BLaER1 (cell line): ENCODE results near the gene GINM1.

Experiments
- H3K27ac ChIP-seq: shearing (Covaris generic); formaldehyde crosslinking; 2 replicates; pipeline ENCODE4 v1.8.1; 2022
- H3K27me3 ChIP-seq: shearing (Covaris generic); formaldehyde crosslinking; 2 replicates; pipeline ENCODE4 v1.8.1; 2022
- H3K36me3 ChIP-seq: shearing (Covaris generic); formaldehyde crosslinking; 2 replicates; pipeline ENCODE4 v1.8.1; 2022
- H3K4me1 ChIP-seq: shearing (Covaris generic); formaldehyde crosslinking; 2 replicates; pipeline ENCODE4 v1.8.1; 2022
- H3K4me2 ChIP-seq: shearing (Covaris generic); formaldehyde crosslinking; 2 replicates; pipeline ENCODE4 v1.8.1; 2022
- H3K4me3 ChIP-seq: shearing (Covaris generic); formaldehyde crosslinking; 2 replicates; pipeline ENCODE4 v1.8.1; 2022
- H3K9ac ChIP-seq: shearing (Covaris generic); formaldehyde crosslinking; 2 replicates; pipeline ENCODE4 v1.8.1; 2022
- H3K9me3 ChIP-seq: shearing (Covaris generic); formaldehyde crosslinking; 2 replicates; pipeline ENCODE4 v1.8.1; 2022
- H4K20me1 ChIP-seq: shearing (Covaris generic); formaldehyde crosslinking; 2 replicates; pipeline ENCODE4 v1.8.1; 2022
- Cebpa-rat ChIP-seq: shearing (Covaris generic); IDR thresholded peaks from 2 replicates; pipeline ENCODE4 v1.8.1; 2022

GINM1 gene

DNA sequence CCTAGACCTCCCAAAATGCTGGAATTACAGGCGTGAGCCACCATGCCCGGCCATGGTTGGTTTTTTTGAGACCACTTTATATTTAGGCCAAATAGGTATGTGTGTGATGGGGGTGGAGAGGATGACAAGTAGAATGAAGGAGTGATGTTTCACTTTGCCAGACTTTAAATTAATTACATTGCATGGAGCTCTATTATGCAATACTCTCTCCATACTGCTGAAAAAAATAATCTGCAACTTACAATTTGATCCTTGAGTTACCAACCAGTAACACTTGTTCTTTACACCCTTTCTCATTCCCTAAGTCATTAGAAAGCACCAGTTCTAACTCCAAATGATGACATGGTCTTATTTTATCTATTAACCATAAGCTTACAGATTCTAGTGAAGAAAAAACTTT is 26.8 kb downstream of the GINM1 start:
- Histone ChIP-seq H3K27ac (no peak overlapping the region), H3K9ac (no peak overlapping the region), H3K4me1 (no peaks in the 10 kb centered on the region), H3K4me2 (no peak overlapping the region), H3K4me3 (no peak overlapping the region), H3K36me3 (peaks cover 88% of the 10 kb centered on the region), H4K20me1 (no peaks in the 10 kb centered on the region), H3K9me3 (no peaks in the 10 kb centered on the region), H3K27me3 (no peaks in the 10 kb centered on the region)
- TF ChIP-seq Cebpa-rat = no peak

- Histone ChIP-seq H3K27ac (no peak overlapping the region), H3K36me3 (peaks cover 91% of the 10 kb centered on the region), H3K4me2 (no peak overlapping the region), H4K20me1 (no peaks in the 10 kb centered on the region), H3K4me3 (no peak overlapping the region), H3K4me1 (no peaks in the 10 kb centered on the region), H3K9me3 (no peaks in the 10 kb centered on the region), H3K27me3 (no peaks in the 10 kb centered on the region), H3K9ac (no peak overlapping the region)
- TF ChIP-seq Cebpa-rat = no peak
These were observed 27.2 kb downstream of the GINM1 start for GRCh38 chr6:149593408-149593807.

GRCh38 chr6:149600508-149600907 is 34.3 kb downstream of the GINM1 start:
- Histone ChIP-seq H3K4me1 (no peaks in the 10 kb centered on the region), H3K27ac (no peak overlapping the region), H3K9ac (no peak overlapping the region), H3K36me3 (peaks cover 91% of the 10 kb centered on the region), H3K4me2 (no peak overlapping the region), H3K27me3 (no peaks in the 10 kb centered on the region), H3K9me3 (no peaks in the 10 kb centered on the region), H3K4me3 (no peak overlapping the region), H4K20me1 (no peaks in the 10 kb centered on the region)
- TF ChIP-seq Cebpa-rat = no peak

DNA sequence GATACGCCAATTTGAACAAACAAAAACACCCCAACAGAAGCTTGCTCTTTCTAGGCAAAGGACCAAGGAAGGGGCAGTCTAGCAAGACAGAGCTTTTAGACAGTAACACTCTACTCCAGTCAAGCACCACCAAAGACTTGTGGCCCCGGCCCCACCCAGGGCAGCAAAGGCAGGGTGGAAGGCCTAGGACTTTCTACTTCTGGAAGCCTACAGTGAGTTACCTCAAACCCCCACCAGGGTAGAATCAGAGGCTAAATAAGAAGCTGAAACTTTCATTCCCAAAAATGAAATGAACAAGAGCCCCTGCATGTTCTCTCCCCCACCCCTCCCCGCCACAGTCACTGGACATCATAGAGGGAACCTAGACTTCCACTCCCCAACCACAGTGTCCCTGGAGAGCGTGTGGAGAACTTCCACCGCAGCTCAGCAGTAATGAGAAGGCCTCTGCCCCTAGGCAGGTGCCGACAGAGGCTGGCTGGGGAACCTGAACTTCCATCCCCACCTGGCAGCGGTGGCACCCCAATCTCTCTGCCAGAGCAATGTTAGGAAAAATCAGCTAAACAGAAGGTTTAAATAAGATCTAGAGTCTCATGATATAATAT is 42.3 kb downstream of the GINM1 start:
- Histone ChIP-seq H3K4me3 (no peak overlapping the region), H3K9me3 (peaks cover 1% of the 10 kb centered on the region; the same call in 1 of the 2 replicates), H3K4me1 (peaks cover 21% of the 10 kb centered on the region), H3K9ac (no peak overlapping the region), H3K4me2 (peak overlapping the region; percentile 70), H3K27ac (no peak overlapping the region), H3K27me3 (no peaks in the 10 kb centered on the region), H3K36me3 (peaks cover 33% of the 10 kb centered on the region), H4K20me1 (peaks cover 32% of the 10 kb centered on the region)
- TF ChIP-seq Cebpa-rat = no peak

GRCh38 chr6:149614337-149614736 is 48.2 kb downstream of the GINM1 start:
- Histone ChIP-seq H3K4me1 (peaks cover 3% of the 10 kb centered on the region), H3K4me2 (no peak overlapping the region), H3K27ac (no peak overlapping the region)

GRCh38 chr6:149615805-149616204 is 49.6 kb downstream of the GINM1 start:
- TF ChIP-seq Cebpa-rat = no peak
- Histone ChIP-seq H3K27ac (no peak overlapping the region), H3K4me2 (no peak overlapping the region), H3K36me3 (peaks cover 62% of the 10 kb centered on the region), H4K20me1 (0 out of 2 replicates have a peak, but pooled peaks cover 5% of the 10 kb centered on the region), H3K27me3 (no peaks in the 10 kb centered on the region), H3K9me3 (peaks cover 5% of the 10 kb centered on the region; the same call in 1 of the 2 replicates), H3K4me1 (no peaks in the 10 kb centered on the region), H3K9ac (no peak overlapping the region), H3K4me3 (no peak overlapping the region)

More at GRCh38 chr6:149614337-149614736, 48.2 kb downstream of the GINM1 start:
- H3K4me3 ChIP-seq = no peak overlapping the region
- no peak overlapping the region for H3K9ac ChIP-seq
- peaks cover 53% of the 10 kb centered on the region for H3K36me3 ChIP-seq
- peaks cover 5% of the 10 kb centered on the region; the same call in 1 of the 2 replicates for H3K9me3 ChIP-seq
- peaks cover 7% of the 10 kb centered on the region for H4K20me1 ChIP-seq
- no peaks in the 10 kb centered on the region for H3K27me3 ChIP-seq
- no peak for TF ChIP-seq Cebpa-rat

- Histone ChIP-seq H3K9me3 (no peaks in the 10 kb centered on the region), H3K36me3 (peaks cover 78% of the 10 kb centered on the region), H3K9ac (no peak overlapping the region), H4K20me1 (no peaks in the 10 kb centered on the region), H3K4me3 (no peak overlapping the region), H3K27ac (no peak overlapping the region), H3K4me1 (no peaks in the 10 kb centered on the region), H3K4me2 (no peak overlapping the region), H3K27me3 (no peaks in the 10 kb centered on the region)
- TF ChIP-seq Cebpa-rat = no peak
These were observed 61.5 kb downstream of the GINM1 start for GRCh38 chr6:149627672-149628071.

DNA sequence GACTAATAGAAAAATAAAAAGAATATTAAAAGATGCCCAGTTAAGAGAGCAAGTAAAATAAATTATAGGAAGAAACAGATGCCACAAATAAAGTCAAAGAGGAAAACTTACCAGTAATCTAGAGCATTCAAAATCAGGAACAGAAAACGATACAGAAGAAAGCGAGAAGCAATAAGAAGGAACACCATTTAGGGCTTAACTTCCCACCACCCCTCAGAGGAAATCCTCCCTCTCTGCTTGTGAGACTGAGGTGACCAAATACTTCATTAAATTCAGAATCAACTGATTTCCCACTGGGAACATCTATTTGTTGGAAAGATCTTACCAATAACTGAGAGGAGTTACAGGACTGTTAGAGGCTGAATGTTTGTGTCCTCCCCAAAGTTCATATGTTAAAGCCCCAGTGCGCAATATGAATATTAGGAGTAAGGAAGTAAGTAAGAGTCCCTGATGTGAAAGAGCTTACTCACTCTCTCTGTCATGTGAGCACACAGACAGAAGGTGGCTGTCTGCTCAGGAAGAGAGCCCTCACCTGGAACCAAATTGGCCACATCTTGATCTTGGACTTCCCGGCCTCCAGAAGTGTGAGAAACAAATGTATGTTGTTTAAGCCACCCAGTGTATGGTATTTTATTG is 62.8 kb downstream of the GINM1 start:
- H3K27ac ChIP-seq = no peak overlapping the region
- no peaks in the 10 kb centered on the region for H3K4me1 ChIP-seq
- no peak for TF ChIP-seq Cebpa-rat
- H3K4me2 ChIP-seq = no peak overlapping the region
- no peaks in the 10 kb centered on the region for H4K20me1 ChIP-seq
- no peaks in the 10 kb centered on the region for H3K9me3 ChIP-seq
- H3K9ac ChIP-seq = no peak overlapping the region
- H3K27me3 ChIP-seq = no peaks in the 10 kb centered on the region
- peaks cover 78% of the 10 kb centered on the region for H3K36me3 ChIP-seq
- H3K4me3 ChIP-seq = no peak overlapping the region

DNA sequence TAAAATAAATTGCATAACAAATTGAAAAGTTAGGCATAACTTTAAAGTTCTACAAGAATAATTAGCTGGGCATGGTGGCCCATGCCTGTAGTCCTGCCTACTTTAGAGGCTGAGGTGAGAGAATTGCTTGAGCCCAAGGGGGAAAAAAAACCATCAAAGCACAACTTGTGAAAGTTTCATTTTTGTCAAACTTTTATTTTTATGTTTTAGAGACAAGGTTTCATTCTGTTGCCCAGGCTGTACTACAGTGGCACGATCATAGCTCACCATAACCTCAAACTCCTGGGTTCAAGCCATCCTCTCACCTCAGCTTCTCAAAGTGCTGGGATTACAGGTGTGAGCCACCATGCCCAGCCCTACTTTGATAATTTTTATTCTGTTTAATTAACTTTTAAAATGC is 68.1 kb downstream of the GINM1 start:
- H3K36me3 ChIP-seq = peaks cover 69% of the 10 kb centered on the region
- no peak overlapping the region for H3K9ac ChIP-seq

GRCh38 chr6:149636124-149636523 is 69.9 kb downstream of the GINM1 start:
- H3K36me3 ChIP-seq = peaks cover 58% of the 10 kb centered on the region

More for the DNA sequence above, 68.1 kb downstream of the GINM1 start:
- no peak overlapping the region for H3K4me2 ChIP-seq
- H3K4me1 ChIP-seq = no peaks in the 10 kb centered on the region
- TF ChIP-seq Cebpa-rat = no peak
- no peak overlapping the region for H3K27ac ChIP-seq
- no peak overlapping the region for H3K4me3 ChIP-seq
- no peaks in the 10 kb centered on the region for H3K27me3 ChIP-seq
- H4K20me1 ChIP-seq = no peaks in the 10 kb centered on the region
- no peaks in the 10 kb centered on the region for H3K9me3 ChIP-seq

More at GRCh38 chr6:149636124-149636523, 69.9 kb downstream of the GINM1 start:
- Histone ChIP-seq H3K4me3 (no peak overlapping the region), H3K4me1 (no peaks in the 10 kb centered on the region), H3K27me3 (no peaks in the 10 kb centered on the region), H3K27ac (no peak overlapping the region), H3K4me2 (no peak overlapping the region), H4K20me1 (no peaks in the 10 kb centered on the region; the same call in 1 of the 2 replicates), H3K9ac (no peak overlapping the region), H3K9me3 (no peaks in the 10 kb centered on the region)
- TF ChIP-seq Cebpa-rat = no peak
